D341Med (cell line): ENCODE measurements around the gene SHB.

Experiments used
- DNase-seq: peaks from one replicate; pipeline ENCODE4 v3.0.0; 2012; ENCODE audit warnings: low spot score

SHB gene

GRCh38 chr9:37953206-37953774 is 115.7 kb downstream of the SHB start:
- DNase-seq, result no peak

- DNase-seq, result no peak
These were observed 116.3 kb downstream of the SHB start for GRCh38 chr9:37952731-37953130.

- DNase-seq, result peak; percentile 42
These were observed 117.2 kb downstream of the SHB start for GRCh38 chr9:37951671-37952449.

- no peak for DNase-seq
These were observed 118.5 kb downstream of the SHB start for GRCh38 chr9:37950561-37950960.

- DNase-seq, result no peak
These were observed 119.5 kb downstream of the SHB start for GRCh38 chr9:37949576-37949975.

GRCh38 chr9:37948417-37948980 is 120.5 kb downstream of the SHB start:
- no peak for DNase-seq

- DNase-seq, result no peak
These were observed 121.0 kb downstream of the SHB start for GRCh38 chr9:37947977-37948376.

- no peak for DNase-seq
These were observed 121.6 kb downstream of the SHB start for GRCh38 chr9:37947471-37947870.

GRCh38 chr9:37946971-37947370 is 122.1 kb downstream of the SHB start:
- DNase-seq, result no peak

GRCh38 chr9:37946041-37946440 is 123.0 kb downstream of the SHB start:
- DNase-seq, result no peak

- DNase-seq, result no peak
These were observed 124.2 kb downstream of the SHB start for GRCh38 chr9:37944671-37945481.

GRCh38 chr9:37944266-37944650 is 124.8 kb downstream of the SHB start:
- no peak for DNase-seq

GRCh38 chr9:37943345-37944265 is 125.4 kb downstream of the SHB start:
- no peak for DNase-seq

GRCh38 chr9:37942621-37943344 is 126.2 kb downstream of the SHB start:
- DNase-seq, result no peak

GRCh38 chr9:37941253-37941652 is 127.8 kb downstream of the SHB start:
- no peak for DNase-seq

GRCh38 chr9:37939575-37940095 is 129.4 kb downstream of the SHB start:
- no peak for DNase-seq

- no peak for DNase-seq
These were observed 130.7 kb downstream of the SHB start for GRCh38 chr9:37938121-37938891.

GRCh38 chr9:37937366-37937765 is 131.7 kb downstream of the SHB start:
- DNase-seq, result no peak

GRCh38 chr9:37936965-37937364 is 132.1 kb downstream of the SHB start:
- no peak for DNase-seq

GRCh38 chr9:37936376-37936775 is 132.7 kb downstream of the SHB start:
- no peak for DNase-seq
